Panc1 (cell line): ENCODE results near the gene KHDC4.

Source experiments
- CTCF ChIP-seq: fragments of 450-650 bp; IDR thresholded peaks from 2 replicates; pipeline ENCODE4 v1.5.1; 2017; ENCODE audit warnings: mild to moderate bottlenecking
- POLR2AphosphoS5 ChIP-seq: IDR thresholded peaks from 2 replicates; pipeline ENCODE4 v1.6.1; 2012; ENCODE audit warnings: mild to moderate bottlenecking, low read depth, low read length, moderate library complexity
- REST ChIP-seq, 2 experiments: IDR thresholded peaks; 2 replicates each; pipeline ENCODE4 v1.6.1; 2011 to 2012; ENCODE audit warnings: low read depth in 2 of 2, control low read depth in 1 of 2, low read length in 1 of 2, mild to moderate bottlenecking in 1 of 2, moderate library complexity in 1 of 2; ENCODE audit not compliant: insufficient read depth in 1 of 2

GRCh38 chr1:155947741-155948140 lies 13.5 kb upstream of the KHDC4 start:
- no peak for TF ChIP-seq POLR2AphosphoS5
- TF ChIP-seq CTCF = no peak
- no peak for TF ChIP-seq REST (IDR thresholded peaks at IDR 0.05; ENCODE audit: insufficient read depth in 1 of 2, low read depth in 2 of 2, low read length in 1 of 2)
